Mucosa of gallbladder (tissue), 1 donor: Measurements from ENCODE around the gene CEACAM1. TPM values are rescaled to one million over a fixed set of nuclear protein-coding genes. Genes with fewer than 3 reads are reported as not detected.
"Not testable (repeated sequence)": the region's sequence is repeated elsewhere in the genome, so short reads cannot be mapped to it uniquely, and the experiment has no call there.

Experiments
- DNase-seq: peaks from one replicate; pipeline ENCODE4 v3.0.0-alpha.2; 2020; ENCODE audit warnings: low spot score
- total RNA-seq: library from RNA; stranded (reverse); gene quantifications from one replicate; pipeline ENCODE4 v1.2.1, GENCODE V29; 2021
- donor health status: DM: no; HTN: no; CAD: no.

The CEACAM1 gene
- total RNA-seq: 19.5 TPM

- peak; percentile 69 for DNase-seq
These were observed at the start of gene CEACAM1 for GRCh38 chr19:42528354-42529247. Gene CEACAM1 (minus strand): TSS chr19:42528481. CDS start chr19:42528374, 107 bp downstream.

GRCh38 chr19:42577016-42577415 lies 48.7 kb upstream of the CEACAM1 start:
- DNase-seq: no peak

GRCh38 chr19:42576241-42576640 lies 48.0 kb upstream of the CEACAM1 start:
- DNase-seq: no peak

- no peak for DNase-seq
These were observed 45.4 kb upstream of the CEACAM1 start for GRCh38 chr19:42573642-42574041.

DNA sequence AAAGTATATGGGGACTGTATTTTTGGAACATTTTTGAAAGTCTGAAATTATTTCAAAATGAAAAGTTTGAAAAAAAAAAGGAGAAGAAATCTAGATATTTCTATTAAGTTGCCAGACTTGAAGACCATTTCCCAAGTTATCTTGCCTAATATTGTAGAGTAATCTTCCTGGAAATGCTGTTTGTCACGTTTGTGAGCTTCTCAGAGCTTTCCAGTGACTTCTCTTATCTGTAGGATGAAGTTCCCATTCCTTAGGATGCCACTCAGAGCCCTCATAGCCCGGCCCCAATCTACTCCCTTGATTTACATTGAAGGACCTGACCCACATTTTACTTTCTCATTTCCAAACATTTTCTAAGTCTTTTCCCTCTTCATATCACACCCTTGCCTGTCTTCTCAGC lies 42.8 kb upstream of the CEACAM1 start:
- DNase-seq: no peak

DNA sequence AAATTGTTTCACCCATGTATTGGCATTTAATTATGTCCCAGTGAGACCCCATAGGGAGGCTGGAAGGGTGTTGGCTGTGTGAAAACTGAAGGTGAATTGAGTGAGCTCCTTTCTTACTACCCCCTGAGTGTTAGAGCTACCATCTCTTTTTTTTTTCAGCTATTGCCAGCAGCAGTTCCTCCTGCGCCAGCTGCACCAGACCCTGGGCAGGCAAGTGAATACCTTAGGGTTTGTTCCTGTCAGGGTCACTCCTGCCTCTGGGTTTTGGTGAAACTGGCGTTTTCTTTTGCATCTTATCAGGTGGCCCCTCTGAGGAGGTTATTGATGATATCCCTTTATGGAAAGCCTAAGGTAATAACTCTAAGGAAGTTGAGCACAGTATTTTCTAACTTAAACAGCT lies 40.9 kb upstream of the CEACAM1 start:
- DNase-seq: no peak

DNA sequence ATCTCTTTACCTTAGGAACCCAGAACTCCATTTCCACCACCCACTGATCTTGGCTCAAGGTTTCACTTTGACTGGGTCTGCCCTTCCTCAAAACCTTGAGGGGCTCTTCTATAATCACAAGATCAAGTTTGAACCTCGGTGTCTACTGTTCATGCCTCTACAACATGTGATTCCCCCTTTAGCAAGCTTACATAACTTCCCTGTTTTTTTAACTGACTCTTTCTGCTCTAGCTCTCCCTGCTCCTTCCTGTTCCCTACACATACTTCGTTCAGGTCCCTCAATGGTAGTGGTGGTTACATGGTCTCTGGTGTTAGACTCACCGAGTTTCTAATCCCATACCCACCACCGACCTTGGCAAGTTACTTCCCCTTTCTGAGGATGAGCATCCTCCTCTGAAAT lies 39.7 kb upstream of the CEACAM1 start:
- DNase-seq: no peak

DNA sequence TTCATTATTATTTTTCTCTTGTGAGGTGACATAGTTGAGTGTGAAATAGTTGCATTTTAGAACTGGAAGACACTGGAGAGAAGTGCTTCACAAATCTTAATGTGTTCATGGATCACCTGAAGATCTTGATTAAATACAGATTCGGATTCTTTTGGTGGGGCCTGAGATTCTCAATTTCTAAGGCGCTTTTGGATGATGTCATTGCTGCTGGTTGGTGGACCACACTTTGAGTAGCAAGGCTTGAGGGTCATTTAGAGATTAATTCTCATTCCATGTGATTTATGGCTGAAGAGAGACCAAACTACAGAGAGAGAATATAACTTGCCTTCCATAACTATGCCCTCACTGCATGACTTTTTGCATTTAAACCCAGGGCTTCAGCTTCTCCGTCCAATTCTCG lies 39.3 kb upstream of the CEACAM1 start:
- DNase-seq: no peak

GRCh38 chr19:42563352-42564210 lies 35.3 kb upstream of the CEACAM1 start:
- peak; percentile 44 for DNase-seq

DNA sequence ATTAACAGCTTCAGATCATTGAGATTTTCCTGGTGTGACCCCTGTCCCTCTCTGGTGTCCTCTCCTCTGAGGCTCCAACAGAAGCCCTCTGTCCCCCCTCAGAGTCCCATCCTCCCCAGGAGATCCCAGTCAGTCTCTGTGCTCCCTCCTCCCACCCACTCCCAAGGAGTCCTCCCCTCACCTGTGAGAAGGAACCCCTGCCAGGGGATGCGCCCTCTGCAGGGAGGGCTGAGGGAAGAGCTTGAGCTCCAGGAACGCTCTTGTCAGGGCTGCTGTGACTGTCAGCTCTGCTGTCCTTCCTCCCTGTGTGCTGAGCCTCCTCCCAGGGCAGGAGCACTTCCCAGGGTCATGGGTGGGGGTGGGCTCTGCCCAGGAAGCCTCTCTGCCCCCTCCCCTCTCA lies 33.2 kb upstream of the CEACAM1 start:
- no peak for DNase-seq

DNA sequence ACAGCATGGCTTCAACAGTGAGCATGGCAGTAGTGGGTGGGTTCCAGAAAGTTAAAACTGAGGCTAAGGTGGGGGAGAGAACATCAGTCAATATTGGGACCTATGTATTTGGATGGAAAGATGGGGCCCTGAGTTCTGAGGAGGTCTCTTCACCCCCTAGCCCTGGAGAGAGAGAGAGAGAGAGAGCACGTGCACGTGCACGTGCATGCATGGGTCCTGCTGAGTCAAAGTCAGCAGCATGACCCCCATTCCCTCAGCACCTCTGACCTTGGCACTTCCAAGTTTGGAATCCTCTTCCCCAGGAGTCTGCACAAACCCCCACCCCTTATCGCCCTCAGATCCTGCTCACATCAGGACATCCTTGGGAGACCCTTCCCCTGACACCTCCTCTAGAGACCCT lies 32.5 kb upstream of the CEACAM1 start:
- no peak for DNase-seq

DNA sequence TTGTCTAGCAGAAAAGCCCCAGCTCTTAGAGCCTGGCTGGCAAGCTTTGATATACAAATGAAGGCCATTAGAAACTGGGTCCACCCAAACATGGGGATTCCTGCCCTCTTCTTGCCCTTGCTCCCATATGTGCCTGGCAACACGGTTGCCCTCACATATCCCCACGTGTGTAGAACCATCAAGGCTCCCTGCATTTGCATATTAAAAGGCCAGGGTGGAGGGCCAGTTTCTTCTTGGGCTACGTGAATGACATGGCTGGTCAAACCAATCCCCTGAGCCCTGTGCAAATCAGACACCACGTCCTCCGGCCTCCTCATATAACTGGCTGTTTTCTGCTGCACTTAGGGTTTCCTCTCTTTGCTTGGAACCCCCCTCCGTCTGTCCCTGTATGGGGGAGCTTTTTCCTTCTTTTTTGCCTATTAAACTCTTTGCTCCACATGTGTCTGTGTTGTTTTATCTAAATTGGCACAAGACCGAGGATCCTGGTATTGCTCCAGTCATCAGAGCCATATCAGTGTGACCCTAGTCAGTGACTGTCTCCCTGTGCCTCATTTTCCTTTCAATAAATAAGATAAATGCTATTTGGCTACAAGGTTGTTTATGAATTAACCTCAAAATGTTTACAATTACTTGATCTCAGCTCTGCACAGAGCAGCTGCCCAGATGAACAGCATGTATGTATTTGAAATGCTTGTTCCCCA lies 30.3 kb upstream of the CEACAM1 start:
- DNase-seq: no peak

GRCh38 chr19:42557386-42557871 lies 29.1 kb upstream of the CEACAM1 start:
- DNase-seq: not testable (repeated sequence)

DNA sequence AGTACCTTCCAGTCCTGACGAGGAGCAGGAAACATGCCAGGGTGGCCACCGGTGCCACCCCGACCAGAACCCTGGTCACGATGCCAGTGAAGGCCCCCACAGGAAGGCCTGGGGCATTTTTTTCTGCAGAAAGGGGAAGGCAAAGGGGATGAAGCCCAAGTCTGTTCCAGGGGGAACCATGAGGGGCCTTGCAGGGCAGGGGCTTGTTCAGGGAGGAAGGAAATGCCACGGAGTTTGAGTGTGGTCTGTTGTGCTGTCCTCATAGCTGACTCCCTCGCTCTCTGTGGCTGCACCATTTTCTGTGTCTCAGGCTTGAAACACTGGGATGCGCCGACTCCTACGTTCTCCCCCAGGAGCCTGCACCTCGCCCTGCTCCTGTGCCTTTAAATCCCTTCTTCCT lies 27.5 kb upstream of the CEACAM1 start:
- no peak for DNase-seq

- no peak for DNase-seq
These were observed 27.0 kb upstream of the CEACAM1 start for GRCh38 chr19:42555317-42555716.

DNA sequence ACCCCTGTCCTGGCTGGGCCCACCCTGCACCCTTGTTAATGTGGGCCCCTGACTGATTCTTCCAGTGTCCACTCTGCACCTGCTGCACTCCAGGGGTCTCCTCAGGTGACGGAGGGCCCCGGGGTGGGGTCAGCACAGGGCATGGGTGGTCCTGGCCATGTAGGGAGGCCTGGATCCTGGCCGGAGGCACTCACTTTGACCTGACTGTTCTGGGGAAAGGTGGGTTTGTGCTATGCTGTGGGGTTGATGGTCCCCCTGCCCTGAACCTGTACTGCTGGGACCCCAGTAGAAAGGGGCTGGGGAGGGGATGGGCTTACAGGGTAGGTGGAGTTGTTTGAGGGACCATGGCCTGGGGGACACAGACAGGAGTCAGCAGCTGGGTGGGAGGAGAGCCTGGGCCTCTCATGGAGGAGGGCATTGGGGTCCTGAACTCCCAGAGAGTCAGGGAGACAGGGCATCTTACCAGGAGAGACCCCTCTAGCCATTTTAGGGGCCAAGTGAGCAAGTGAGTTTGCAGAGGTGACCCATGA lies 25.8 kb upstream of the CEACAM1 start:
- DNase-seq: no peak

GRCh38 chr19:42553292-42554045 lies 25.2 kb upstream of the CEACAM1 start:
- no peak for DNase-seq

- DNase-seq: no peak
These were observed 24.1 kb upstream of the CEACAM1 start for GRCh38 chr19:42552086-42553065.

DNA sequence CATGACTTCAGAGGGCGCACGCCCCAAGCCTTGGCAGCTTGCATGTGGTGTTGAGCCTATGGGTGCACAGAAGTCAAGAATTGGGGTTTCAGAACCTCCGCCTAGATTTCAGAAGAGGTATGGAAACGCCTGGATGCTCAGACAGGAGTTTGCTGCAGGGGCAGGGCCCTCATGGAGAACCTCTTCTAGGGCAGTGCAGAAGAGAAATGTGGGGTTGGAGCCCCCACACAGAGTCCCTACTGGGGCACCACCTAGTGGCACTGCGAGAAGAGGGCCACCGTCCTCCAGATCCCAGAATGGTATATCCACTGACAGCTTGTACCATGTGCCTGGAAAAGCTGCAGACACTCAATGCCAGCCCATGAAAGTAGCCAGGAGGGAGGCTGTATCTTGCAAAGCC lies 22.2 kb upstream of the CEACAM1 start:
- DNase-seq: not testable (repeated sequence)

- not testable (repeated sequence) for DNase-seq
These were observed 20.8 kb upstream of the CEACAM1 start for GRCh38 chr19:42549067-42549466.
